Measurements from ENCODE around the gene FGD2. TPM values are rescaled to one million over a fixed set of nuclear protein-coding genes. Genes with fewer than 3 reads are reported as not detected.

The FGD2 gene
- total and polyA plus RNA-seq, 2 donors (not counting 1 experiment from before 2014, with no cell fraction given) = 352 to 682 TPM

DNA sequence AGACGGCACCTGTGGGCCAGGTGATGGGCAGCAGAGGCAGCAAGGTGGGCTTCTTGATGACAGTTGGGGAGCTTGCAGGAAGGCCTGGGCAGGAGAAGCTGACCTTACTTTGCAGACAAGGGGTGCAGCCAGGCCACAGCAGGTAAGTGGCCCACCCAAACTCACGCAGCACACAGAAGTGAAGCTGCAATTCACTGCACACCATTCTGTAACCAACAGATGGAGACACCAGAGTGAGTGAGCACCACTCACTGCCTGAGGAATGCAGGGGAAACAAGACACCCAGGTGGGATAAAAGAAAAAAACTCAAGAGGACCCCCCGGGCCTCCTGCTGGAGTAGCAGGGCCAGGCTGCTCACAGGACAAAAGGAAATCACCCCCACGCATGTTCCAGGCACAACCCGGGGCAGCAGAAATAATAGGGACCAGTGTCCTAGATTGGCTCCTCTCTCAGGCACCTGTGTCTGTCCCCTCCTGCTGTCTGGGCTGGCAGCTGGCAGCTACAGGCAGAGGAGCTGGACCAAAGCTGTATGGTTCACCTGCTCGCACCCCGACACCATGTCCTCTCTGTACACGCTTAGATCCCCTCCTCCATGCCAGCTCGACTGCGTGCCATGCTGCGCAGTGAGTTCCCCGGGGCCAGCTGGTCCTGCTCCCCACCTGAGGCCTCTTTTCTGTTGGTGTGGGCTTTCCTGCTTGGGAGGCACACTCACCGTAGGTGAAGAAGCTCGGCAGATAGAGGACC is 24.4 kb upstream of the FGD2 start:
- H3K36me3 ChIP-seq (replicated peaks in 1 of 2; ENCODE audit: control extremely low read depth in 1 of 2, control insufficient read depth in 1 of 2, extremely low read depth in 1 of 2, insufficient read depth in 2 of 2, low read length in 1 of 2) = peaks cover 0 to 49% of the 10 kb centered on the region in 2 experiments

More for the DNA sequence above, 24.4 kb upstream of the FGD2 start:
- Histone ChIP-seq H3K9me3 (ENCODE audit: control extremely low read depth in 1 of 3, control insufficient read depth in 2 of 3, insufficient read depth in 1 of 3, low read length in 2 of 3) (no peaks in the 10 kb centered on the region), H3K79me2 (ENCODE audit: control insufficient read depth, insufficient read depth, low read length) (peaks cover 81% of the 10 kb centered on the region), H4K20me1 (ENCODE audit: control insufficient read depth, insufficient read depth, low read length, poor library complexity, severe bottlenecking) (peaks cover 91% of the 10 kb centered on the region), H3K4me1 (ENCODE audit: control insufficient read depth in 2 of 2, insufficient read depth in 2 of 2, low read length in 2 of 2) (peaks cover 26 to 27% of the 10 kb centered on the region in 2 donors), H3K4me2 (replicated peaks; ENCODE audit: low read depth, low read length, poor library complexity, severe bottlenecking) (no peak overlapping the region), H3K27me3 (replicated peaks in 1 of 4; ENCODE audit: control extremely low read depth in 1 of 4, control insufficient read depth in 3 of 4, insufficient read depth in 4 of 4, low read length in 3 of 4) (no peaks in the 10 kb centered on the region), H3K4me3 (ENCODE audit: control extremely low read depth in 1 of 5, extremely low read depth in 1 of 5, insufficient read depth in 1 of 5, low read depth in 2 of 5, low read length in 4 of 5) (no peak overlapping the region), H3K9ac (ENCODE audit: low read length) (no peak overlapping the region), H2AFZ (ENCODE audit: insufficient read depth, low read depth, low read length, poor library complexity, severe bottlenecking) (no peak overlapping the region), H3K27ac (ENCODE audit: low read length in 2 of 2) (no peak overlapping the region)
- Mint-ChIP-seq H3K4me3 (no peak overlapping the region), H3K4me1 (peaks cover 37% of the 10 kb centered on the region), H3K9me3 (ENCODE audit: insufficient read depth) (no peaks in the 10 kb centered on the region), H3K27me3 (no peaks in the 10 kb centered on the region), H3K27ac (peak overlapping the region; percentile 58)
- TF ChIP-seq, protein P1, sequence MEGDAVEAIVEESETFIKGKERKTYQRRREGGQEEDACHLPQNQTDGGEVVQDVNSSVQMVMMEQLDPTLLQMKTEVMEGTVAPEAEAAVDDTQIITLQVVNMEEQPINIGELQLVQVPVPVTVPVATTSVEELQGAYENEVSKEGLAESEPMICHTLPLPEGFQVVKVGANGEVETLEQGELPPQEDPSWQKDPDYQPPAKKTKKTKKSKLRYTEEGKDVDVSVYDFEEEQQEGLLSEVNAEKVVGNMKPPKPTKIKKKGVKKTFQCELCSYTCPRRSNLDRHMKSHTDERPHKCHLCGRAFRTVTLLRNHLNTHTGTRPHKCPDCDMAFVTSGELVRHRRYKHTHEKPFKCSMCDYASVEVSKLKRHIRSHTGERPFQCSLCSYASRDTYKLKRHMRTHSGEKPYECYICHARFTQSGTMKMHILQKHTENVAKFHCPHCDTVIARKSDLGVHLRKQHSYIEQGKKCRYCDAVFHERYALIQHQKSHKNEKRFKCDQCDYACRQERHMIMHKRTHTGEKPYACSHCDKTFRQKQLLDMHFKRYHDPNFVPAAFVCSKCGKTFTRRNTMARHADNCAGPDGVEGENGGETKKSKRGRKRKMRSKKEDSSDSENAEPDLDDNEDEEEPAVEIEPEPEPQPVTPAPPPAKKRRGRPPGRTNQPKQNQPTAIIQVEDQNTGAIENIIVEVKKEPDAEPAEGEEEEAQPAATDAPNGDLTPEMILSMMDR (IDR thresholded peaks at IDR 0.05) = no peak
- TF ChIP-seq EZH2 (IDR thresholded peaks at IDR 0.05; ENCODE audit: borderline replicate concordance, insufficient read depth, low read depth, low read length, poor library complexity, severe bottlenecking) = no peak
- ChIA-PET CTCF (interaction anchor here (1.2 to 9.7 kb wide), 7 partner anchors 26 to 228 kb away, joined by 3 to 223 read pairs (median 5); no protein-coding TSS in a partner anchor), POLR2A (interaction anchor here (0.6 to 1.0 kb wide), 2 partner anchors 37 to 372 kb away, joined by 4 read pairs; no protein-coding TSS in a partner anchor)
- DNase-seq (no peak), ATAC-seq (ENCODE audit: low read depth) (no peak)
- whole genome bisulfite sequencing (ENCODE audit: insufficient coverage) = 79% methylated on average over 6 of the region's 14 CpGs
- intact Hi-C loops (cut with micrococcal nuclease) = loop anchor here (1.0 kb wide), 1 partner anchor 37 kb away; no protein-coding TSS in a partner anchor
